Myometrial cell (primary cell): ENCODE measurements around the gene AP1S1. TPM values are rescaled to one million over a fixed set of nuclear protein-coding genes. Genes with fewer than 3 reads are reported as not detected.

Experiments used
- total RNA-seq: library from RNA; depleted of rRNA; stranded (reverse); fragments of >200 nt; gene quantifications from 2 replicates; pipeline ENCODE4 v1.2.3, GENCODE V29; 2015

The AP1S1 gene
- 274 and 306 TPM in 2 replicates for total RNA-seq

GRCh38 chr7:101153969-101154692 is at the start of gene AP1S1:
TSS of gene AP1S1 (plus strand) at chr7:101154476. CDS start at chr7:101154515, 39 bp downstream.

DNA sequence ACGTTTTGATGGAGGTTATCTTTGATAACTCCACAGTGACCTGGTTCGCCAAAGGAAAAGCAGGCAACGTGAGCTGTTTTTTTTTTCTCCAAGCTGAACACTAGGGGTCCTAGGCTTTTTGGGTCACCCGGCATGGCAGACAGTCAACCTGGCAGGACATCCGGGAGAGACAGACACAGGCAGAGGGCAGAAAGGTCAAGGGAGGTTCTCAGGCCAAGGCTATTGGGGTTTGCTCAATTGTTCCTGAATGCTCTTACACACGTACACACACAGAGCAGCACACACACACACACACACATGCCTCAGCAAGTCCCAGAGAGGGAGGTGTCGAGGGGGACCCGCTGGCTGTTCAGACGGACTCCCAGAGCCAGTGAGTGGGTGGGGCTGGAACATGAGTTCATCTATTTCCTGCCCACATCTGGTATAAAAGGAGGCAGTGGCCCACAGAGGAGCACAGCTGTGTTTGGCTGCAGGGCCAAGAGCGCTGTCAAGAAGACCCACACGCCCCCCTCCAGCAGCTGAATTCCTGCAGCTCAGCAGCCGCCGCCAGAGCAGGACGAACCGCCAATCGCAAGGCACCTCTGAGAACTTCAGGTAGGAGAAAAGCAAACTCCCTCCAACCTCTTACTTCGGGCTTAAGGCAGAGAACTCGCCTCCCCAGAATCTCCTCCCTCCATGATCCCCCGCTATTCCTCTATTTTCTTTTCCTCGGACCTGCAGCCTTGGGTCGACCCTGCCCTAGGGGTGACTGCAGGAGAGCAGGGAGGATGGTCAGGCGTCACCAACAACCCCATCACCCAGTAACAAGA is 27.4 kb upstream of the AP1S1 start, which contains the start of gene SERPINE1:
Gene SERPINE1 (plus strand): TSS at position 454 of the 809 bp plus-strand sequence. CDS start 1,290 bp downstream, outside the sequence.

DNA sequence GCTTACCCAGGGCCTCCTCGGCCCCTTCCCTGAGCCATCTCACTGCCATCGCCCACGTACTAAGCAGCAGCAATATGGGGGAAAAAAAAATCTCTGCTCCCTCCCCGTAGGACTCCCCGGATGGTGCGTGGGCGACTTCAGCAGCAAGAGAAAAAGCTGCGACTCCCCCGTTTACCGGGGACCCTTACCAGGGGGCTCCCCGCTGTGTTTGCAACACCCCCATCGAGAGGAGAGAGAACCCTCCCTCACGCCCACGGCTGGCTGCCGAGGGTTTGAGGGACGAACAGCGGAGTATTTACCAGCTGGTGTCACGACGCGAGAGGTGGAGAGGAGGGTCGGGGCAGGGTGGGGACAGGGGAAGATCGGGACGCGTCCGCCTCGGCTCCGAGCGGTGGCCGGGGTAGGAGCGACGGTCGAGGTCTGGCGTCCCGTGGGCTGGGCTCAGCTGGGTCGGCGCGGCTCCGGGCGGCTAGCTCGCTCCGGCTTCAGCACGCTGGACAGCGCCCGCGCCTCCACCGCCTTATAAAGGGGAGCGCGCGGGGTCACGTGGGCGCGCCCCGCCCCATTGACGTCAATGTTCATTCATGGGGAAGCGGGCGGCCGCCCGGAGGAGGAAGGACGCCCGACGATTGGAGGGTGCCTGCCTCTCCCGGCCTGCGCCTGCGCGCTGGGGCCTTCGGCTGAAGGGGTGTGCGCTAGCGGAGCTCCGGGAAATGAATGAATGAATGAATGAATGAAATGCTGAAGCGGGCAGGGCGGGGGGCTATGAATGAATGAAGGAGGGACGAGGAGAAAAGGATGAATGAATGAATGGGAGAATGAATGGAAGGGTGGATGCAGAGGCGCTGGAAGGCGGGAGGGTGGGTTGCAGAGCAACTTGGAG is 11.0 kb downstream of the AP1S1 start, which contains the start of gene VGF:
Gene VGF (minus strand): TSS at position 495 of the 883 bp plus-strand sequence. CDS start 726 bp downstream, outside the sequence.

DNA sequence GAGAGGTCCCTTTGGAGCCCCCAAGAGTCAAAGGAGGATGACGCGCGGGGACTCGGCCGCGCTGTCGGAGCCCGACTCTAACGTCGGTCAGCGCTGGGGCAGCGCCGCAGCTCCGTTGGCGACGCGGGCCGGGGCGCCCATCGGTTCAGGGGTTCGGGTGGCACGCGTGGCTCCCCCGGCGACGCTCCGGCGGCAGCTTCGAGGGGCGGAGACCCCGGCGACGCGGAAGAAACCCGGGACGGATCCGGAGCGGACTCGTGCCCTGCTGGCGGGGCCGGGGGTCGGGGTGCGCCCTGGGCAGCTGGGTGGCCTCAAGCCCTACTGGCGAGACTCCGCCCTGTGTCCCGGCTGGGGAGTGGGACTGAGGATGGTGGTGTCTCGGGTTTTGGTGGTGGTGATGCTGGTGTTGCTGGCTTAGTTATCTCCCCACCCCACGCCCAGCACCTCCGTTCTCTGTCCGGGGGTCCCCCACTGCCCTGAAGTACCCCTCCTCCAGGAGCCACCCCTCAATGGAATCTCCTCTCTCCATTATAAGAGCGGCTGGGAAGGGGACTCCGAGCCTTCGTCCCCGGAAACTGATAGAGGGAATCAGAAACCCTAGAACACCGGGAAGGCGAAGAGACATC is 26.0 kb downstream of the AP1S1 start, which contains the start of gene NAT16:
Gene NAT16 (minus strand): TSS at position 164 of the 626 bp plus-strand sequence. CDS start 5,486 bp downstream, outside the sequence.

DNA sequence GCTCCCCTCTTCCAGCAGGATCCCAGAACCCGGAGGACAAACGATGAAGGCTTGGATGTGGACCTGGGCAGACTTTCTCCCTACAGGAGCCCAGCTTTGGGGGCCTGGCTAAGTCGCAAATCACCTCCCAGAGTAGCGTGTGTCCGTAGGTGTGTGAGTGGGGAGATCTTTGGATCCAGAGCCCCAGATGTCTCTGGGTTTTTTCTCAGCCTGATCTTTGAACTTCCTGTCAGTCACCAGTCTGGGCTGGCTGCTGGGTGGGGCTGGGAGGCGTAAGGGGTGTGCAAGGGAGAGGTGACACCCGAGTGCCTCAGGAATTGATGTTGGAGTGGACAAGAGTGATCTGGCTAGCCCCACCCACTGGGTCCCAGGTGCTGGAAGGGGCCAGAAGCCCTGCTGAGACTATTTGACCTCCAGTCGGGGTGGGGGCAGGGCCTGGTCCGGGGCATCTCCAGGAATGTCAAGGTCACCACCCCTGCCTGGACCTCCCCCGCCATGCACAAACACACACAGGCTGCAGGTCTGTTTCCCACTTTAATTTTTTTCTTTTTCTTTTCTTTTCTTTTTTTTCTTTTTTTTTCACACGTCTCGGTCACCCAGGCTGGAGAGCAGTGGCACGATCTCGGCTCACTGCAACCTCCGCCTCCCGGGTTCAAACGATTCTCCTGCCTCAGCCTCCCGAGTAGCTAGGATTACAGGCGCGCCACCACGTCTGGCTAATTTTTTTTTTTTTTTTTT is 46.8 kb downstream of the AP1S1 start, which contains the start of gene MOGAT3:
Gene MOGAT3 (minus strand): TSS at position 175 of the 738 bp plus-strand sequence. CDS start 182 bp downstream, outside the sequence.

Other genes with a start within 250 kb of the AP1S1 start
- not detected in 2 replicates for gene MUC3A, start 204.9 kb upstream of the AP1S1 start, total RNA-seq
- 5.5 and 11.2 TPM in 2 replicates for gene MUC12, start 184.9 kb upstream of the AP1S1 start, total RNA-seq
- gene MUC17, start 134.4 kb upstream of the AP1S1 start, total RNA-seq: not detected in 2 replicates
- gene TRIM56, start 69.0 kb upstream of the AP1S1 start, total RNA-seq: 9.2 and 11.2 TPM in 2 replicates
- 1,908 and 2,020 TPM in 2 replicates for gene SERPINE1, start 27.4 kb upstream of the AP1S1 start, total RNA-seq
- gene VGF, start 11.1 kb downstream of the AP1S1 start, total RNA-seq: 0.53 and 1.2 TPM in 2 replicates
- gene NAT16, start 25.8 kb downstream of the AP1S1 start, total RNA-seq: not detected in 2 replicates
- not detected in 2 replicates for gene MOGAT3, start 46.6 kb downstream of the AP1S1 start, total RNA-seq
- gene PLOD3, start 63.1 kb downstream of the AP1S1 start, total RNA-seq: 111 and 114 TPM in 2 replicates
- gene ZNHIT1, start 63.7 kb downstream of the AP1S1 start, total RNA-seq: 136 and 174 TPM in 2 replicates
- gene CLDN15, start 83.3 kb downstream of the AP1S1 start, total RNA-seq: 3.5 and 4.9 TPM in 2 replicates
- 232 and 308 TPM in 2 replicates for gene FIS1, start 90.6 kb downstream of the AP1S1 start, total RNA-seq
- 48.4 and 52.8 TPM in 2 replicates for gene IFT22, start 167.3 kb downstream of the AP1S1 start, total RNA-seq
- not detected in 2 replicates for gene COL26A1, start 208.4 kb downstream of the AP1S1 start, total RNA-seq